Measurements from ENCODE around the gene SNCA.
A peak's percentile ranks its signal among the peaks of the same experiment; 100 is the strongest.

SNCA gene

DNA sequence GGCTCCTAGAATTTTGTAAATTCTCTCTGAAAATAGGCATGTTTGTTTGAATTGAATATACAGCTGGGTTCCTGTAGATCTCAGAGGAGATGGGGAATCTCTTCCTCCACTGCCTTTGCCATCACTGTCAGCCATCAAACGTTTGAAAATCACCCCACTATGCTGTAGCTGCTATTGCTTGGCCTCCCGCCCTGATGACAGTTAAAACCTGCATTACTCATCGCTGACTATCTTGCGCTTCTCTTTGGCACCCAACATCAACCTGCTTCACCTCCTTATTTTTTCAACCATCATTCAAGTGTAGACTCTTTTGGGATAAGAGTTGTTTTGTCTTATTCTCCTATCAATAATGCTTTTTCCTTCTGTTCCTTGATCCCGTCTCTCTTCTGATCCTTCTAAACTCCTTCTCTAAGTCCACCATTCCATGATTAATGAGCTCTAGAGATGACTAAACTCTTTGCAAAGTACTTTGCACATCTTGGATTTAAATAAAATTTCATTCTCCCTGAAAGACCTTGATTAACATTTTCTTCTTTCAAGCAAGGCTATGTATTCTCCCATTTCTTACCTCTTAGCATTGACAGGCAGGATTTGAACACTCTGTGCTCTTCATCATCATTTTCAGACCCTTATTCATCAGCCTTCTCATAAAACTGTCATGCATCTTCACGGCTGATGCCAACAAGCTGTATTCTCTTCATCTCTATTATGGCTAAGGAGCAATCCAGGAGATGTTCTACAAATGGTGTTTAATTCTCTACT, 133.0 kb downstream of the SNCA start:
- FAIRE-seq = no peak

DNA sequence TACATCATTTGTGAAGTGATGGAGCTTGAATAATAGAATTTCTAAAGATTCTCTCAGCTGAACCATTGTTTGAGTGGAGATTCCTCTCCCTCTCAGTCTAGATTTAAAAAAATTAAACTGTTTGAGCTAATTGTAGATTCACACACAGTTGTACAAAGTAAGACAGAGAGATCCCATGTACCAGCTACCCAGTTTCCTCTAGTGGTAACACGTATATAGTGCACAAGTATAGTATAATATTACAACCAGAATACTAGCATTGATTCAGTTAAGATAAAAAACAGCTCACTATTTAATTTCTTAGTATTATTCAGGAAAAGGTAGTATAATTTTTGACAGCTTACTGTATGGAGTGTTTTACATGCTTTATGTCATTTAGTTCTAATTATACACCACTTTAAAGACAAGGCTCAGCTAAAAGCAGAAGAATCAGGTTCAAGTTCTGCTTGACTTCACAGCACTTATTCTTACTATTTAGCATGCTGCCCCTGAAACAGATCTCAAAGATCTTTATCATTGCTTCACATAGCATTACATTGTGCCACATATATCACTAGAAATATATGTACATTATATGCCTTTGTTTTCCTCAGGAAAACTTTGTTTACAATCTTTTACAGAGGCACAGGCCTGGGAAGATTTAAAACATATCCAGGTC, 136.1 kb downstream of the SNCA start:
- no peak for FAIRE-seq

DNA sequence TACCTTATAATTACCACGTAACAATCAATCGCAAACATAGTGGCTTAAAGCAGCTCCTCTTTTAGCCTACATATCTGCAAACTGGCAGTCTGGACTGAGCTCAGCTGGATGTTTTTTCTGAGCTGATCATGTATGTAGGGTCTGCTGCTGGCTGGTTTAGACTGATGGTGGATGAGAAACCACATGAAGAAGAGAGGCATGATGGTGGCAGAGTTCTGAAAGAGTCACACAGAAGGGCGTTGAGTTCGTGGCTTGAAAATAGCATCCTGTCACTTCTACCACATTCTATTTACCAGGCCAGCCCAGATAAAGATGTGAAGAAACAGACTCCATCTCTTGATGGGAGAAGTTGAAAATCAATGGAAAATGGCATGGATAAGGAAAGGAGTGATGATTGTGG, 151.3 kb downstream of the SNCA start:
- FAIRE-seq = no peak

DNA sequence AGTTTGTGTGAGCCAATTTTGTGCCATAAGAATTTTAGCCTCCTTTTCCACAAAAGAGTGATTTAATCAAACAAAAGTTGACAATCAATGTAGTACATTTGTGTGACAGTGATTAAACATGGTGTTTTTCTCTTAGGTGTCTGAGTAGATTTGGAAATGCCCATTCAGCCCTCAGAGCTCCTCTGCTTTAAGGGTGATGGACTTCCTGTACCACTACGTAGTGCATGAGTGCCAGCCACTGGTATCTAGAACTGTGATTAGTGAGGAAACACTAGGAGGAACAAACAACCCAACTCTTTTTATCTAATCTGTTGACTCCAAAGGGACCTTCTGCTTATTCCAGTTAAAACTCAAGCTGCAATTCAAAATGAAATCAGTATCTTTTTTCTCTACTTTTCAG, 151.7 kb downstream of the SNCA start:
- no peak for FAIRE-seq

DNA sequence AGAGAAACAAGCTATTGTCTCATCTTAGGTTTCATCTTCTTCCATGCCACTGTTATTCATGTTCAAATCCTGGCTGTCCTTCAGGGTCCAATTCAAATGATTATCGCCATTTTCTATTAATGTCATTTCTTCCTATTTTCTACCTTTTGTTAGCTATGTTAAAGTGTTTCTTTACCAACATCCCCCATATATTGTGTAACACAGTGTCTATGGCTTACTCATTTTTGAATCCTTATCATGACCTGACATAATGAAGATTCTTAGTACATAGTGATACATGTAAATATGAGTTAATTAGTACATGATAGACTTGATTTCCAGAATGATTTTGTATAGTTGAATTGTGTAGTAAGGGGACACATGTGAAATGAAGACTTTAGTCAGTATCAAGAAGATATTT, 152.4 kb downstream of the SNCA start:
- no peak for FAIRE-seq

DNA sequence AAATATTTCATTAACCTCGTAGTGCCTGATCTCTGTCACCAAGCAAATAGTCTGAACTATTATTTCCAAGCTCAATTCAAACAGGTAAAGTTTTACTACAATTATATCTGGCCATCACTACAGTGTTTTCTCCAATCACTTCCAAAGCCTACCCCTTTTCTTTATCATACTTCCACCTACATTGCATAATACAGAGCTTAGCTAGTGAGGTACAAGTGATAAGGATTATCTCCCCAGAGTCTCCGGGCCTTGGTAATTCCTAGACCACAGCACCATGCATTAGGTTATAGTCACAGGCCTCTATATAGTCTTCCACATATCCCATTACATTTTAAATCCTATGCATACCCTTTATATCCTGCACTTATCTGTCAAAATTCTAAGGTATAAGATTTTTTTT, 154.2 kb downstream of the SNCA start:
- no peak for FAIRE-seq

DNA sequence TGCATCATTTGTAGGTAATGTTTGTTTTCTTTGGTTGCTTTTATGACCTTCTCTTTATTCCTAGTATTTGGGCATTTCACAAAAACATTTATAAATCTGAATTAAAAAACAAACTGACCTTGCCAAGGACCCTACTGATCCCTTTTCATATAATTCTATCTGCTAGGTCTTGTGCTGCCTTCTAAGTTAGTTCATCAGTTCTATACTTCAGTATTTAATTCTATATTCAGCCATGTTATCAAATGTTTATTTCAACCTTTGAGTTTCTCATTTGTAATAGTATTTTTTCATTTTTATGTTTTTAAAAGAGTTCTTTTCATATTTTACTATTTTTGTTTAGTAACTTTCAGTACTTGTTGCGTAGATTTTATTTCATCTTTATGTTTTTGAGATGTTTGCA, 155.3 kb downstream of the SNCA start:
- FAIRE-seq = peak; percentile 49

DNA sequence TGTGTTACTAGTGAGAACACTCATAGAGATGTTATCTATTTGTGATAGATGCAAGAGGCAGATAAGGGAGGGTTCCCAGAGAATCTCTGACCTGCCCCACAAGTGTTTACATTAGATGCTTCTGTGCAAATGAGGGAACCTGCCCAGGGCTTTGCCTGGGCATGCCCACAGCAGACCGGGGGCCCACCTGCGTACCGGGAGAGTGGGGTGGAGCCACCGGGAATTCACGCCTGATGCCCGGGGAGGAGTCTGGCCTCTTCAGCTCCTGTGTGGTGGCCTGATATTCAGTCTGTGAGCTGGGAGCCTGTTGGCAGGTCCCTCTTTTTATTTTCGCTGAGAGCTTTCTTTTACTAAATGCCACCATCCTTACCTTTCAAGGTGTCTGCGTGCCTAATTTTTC, 155.7 kb downstream of the SNCA start:
- no peak for FAIRE-seq

DNA sequence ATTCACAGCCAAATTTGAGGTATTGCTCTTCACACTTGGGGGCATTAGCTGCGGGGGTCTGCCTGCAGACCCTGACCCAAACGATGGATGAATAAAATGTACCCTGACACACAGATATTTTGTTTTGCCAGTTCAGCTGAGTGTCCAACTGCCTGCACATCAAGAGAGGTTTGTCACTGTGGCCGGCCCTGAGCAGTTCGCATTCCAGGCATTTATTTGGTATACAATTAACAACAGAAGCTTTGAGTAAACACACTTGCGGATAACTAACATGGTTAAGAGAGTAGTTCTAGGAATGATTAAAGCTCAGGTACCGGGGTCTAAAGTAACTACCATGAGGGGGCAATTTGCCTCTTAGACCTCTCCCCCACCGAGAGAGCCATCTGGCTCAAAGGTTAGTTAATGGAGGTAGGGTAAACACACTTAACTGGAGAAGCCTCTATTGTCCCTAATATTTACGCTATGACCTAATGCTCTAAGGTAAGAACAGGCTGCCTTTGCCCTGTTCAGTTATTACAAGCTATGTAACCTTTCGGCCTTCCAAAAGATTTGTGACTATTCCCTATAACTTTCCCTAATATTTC, 162.0 kb downstream of the SNCA start:
- FAIRE-seq = no peak
